Stomach smooth muscle (tissue), 2 donors: ENCODE data around the gene ZNF525.
"Not testable (repeated sequence)": the region's sequence is repeated elsewhere in the genome, so short reads cannot be mapped to it uniquely, and the experiment has no call there.

ENCODE experiments used
- H3K27ac ChIP-seq: one replicate; pipeline ENCODE4 v1.7.0; 2013; ENCODE audit warnings: mild to moderate bottlenecking, low read length, inconsistent platforms
- H3K27me3 ChIP-seq, 2 donors: one replicate each; pipeline ENCODE4 v1.7.0; 2013; ENCODE audit warnings: low read length in 2 of 2; ENCODE audit not compliant: insufficient read depth in 2 of 2, control insufficient read depth in 1 of 2
- H3K36me3 ChIP-seq, 2 donors: one replicate each; pipeline ENCODE4 v1.7.0; 2013; ENCODE audit warnings: low read length in 2 of 2; ENCODE audit not compliant: control insufficient read depth in 2 of 2, insufficient read depth in 2 of 2
- H3K4me1 ChIP-seq: one replicate; pipeline ENCODE4 v1.7.0; 2013; ENCODE audit warnings: low read length; ENCODE audit not compliant: control insufficient read depth, insufficient read depth
- H3K4me3 ChIP-seq, 2 donors: one replicate each; pipeline ENCODE4 v1.7.0; 2013; ENCODE audit warnings: low read length in 2 of 2
- H3K9ac ChIP-seq, 2 donors: one replicate each; pipeline ENCODE4 v1.7.0; 2013; ENCODE audit warnings: low read length in 2 of 2, mild to moderate bottlenecking in 1 of 2
- H3K9me3 ChIP-seq, 2 donors: one replicate each; pipeline ENCODE4 v1.7.0; 2013; ENCODE audit warnings: low read length in 2 of 2; ENCODE audit not compliant: control insufficient read depth in 2 of 2
- donor health status: healthy.
- donor health status: Pancreatic carcinoma.

The ZNF525 gene

DNA sequence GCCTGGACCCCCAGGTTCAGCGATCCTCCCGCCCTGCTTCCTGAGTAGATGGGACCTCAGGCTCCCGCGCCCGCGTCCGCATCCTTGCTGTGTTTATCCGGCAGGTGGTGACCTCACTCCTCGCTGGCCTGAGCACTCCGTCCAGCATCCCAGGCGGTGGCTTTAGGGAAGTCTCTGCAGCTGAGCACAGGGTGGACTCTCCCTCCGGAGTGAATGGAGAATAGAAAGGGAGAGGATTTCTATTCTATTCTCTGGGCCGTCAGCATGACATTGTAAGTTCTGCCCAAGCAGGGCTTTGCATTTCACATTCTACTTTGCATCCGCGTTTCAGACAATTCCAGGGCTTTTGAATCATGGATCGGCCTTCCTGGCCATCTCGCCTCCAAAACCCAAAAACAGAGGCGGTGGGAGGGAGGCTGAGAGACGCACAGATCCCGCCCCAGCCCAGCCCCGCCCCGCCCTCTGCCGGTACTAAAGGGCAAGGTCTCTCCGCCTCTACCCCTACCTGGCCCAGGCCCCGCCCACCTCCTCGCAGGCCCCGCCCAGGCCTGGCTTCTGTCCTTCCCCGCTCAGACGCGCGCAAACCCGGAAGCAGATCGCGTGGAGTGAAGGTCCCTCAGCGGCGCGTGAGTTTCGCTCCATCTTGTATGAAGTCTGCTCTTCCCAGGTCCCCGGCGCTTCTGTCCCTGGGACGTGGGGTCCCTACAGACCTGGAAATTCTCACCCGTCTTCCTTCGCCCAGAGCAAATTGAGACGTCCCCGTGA, at the start of gene ZNF525:
ZNF525 (plus strand) TSS at position 572 of the 765 bp plus-strand sequence. CDS start 6,577 bp downstream, outside the sequence.
- H3K27ac ChIP-seq, result peak within 1 kb of the TSS; percentile 31
- H3K9ac ChIP-seq, result peak within 1 kb of the TSS; percentile 80 to 87
- H3K27me3 ChIP-seq, result no peaks in the 10 kb centered on the region
- H3K9me3 ChIP-seq, result no peaks in the 10 kb centered on the region
- H3K36me3 ChIP-seq, result no peaks in the 10 kb centered on the region
- H3K4me3 ChIP-seq, result peak within 1 kb of the TSS; percentile 85 to 86
- peaks cover 5% of the 10 kb centered on the region for H3K4me1 ChIP-seq

DNA sequence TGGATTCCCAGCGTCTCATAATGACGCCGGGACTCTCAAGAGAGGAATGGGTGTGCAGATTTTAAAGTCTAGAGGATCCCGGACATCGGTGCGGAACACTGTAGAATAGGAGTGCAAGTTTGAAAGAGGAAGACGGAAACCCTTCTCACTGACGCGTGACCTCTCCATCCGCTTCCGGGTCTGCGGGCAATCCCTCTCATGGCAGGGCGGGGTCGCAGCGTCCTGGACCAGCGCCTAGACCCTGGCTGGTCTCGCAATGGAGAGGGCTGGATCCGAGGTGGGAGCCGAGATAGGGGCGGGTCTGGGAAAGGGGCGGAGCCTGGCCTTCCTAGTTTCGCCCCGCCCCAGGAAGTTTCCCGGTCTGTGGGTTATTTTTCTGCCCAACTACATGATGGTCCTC, 36.5 kb upstream of the ZNF525 start:
- Histone ChIP-seq H3K9me3 (peaks cover 6 to 15% of the 10 kb centered on the region in 2 donors), H3K4me1 (peaks cover 3% of the 10 kb centered on the region), H3K9ac (no peak overlapping the region), H3K27ac (no peak overlapping the region), H3K4me3 (peak overlapping the region in 1 of 2 donors; percentile 61), H3K27me3 (peaks cover 0 to 2% of the 10 kb centered on the region in 2 donors), H3K36me3 (no peaks in the 10 kb centered on the region)

GRCh38 chr19:53332484-53332883, 33.0 kb upstream of the ZNF525 start:
- Histone ChIP-seq H3K27me3 (no peaks in the 10 kb centered on the region), H3K36me3 (no peaks in the 10 kb centered on the region), H3K27ac (no peak overlapping the region), H3K9ac (no peak overlapping the region), H3K9me3 (peaks cover 0 to 9% of the 10 kb centered on the region in 2 donors), H3K4me1 (peaks cover 6% of the 10 kb centered on the region), H3K4me3 (peak overlapping the region in 1 of 2 donors; percentile 94)

DNA sequence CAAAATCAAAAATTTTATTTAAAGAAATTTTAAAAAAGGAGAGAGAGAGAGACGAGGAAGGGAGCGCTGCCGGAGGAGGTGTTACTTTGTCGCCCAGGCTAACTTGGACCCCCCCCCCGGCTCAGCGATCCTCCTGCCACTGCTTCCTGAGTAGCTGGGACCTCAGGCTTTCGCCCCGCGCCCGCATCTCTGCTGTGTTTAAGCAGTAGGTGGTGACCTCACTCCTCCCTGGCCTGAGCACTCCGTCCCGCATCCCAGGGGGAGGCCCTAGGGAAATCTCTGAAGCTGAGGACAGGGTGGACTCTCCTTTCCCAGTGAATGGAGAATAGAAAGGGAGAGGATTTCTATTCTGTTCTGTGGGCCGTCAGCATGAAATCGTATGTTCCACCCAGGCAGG, 32.4 kb upstream of the ZNF525 start:
- H3K9me3 ChIP-seq, result peaks cover 0 to 4% of the 10 kb centered on the region in 2 donors
- H3K27me3 ChIP-seq, result no peaks in the 10 kb centered on the region
- H3K27ac ChIP-seq, result no peak overlapping the region
- peaks cover 6% of the 10 kb centered on the region for H3K4me1 ChIP-seq
- H3K9ac ChIP-seq, result peak overlapping the region; percentile 60 to 69
- H3K36me3 ChIP-seq, result no peaks in the 10 kb centered on the region
- peak overlapping the region; percentile 79 to 94 for H3K4me3 ChIP-seq

DNA sequence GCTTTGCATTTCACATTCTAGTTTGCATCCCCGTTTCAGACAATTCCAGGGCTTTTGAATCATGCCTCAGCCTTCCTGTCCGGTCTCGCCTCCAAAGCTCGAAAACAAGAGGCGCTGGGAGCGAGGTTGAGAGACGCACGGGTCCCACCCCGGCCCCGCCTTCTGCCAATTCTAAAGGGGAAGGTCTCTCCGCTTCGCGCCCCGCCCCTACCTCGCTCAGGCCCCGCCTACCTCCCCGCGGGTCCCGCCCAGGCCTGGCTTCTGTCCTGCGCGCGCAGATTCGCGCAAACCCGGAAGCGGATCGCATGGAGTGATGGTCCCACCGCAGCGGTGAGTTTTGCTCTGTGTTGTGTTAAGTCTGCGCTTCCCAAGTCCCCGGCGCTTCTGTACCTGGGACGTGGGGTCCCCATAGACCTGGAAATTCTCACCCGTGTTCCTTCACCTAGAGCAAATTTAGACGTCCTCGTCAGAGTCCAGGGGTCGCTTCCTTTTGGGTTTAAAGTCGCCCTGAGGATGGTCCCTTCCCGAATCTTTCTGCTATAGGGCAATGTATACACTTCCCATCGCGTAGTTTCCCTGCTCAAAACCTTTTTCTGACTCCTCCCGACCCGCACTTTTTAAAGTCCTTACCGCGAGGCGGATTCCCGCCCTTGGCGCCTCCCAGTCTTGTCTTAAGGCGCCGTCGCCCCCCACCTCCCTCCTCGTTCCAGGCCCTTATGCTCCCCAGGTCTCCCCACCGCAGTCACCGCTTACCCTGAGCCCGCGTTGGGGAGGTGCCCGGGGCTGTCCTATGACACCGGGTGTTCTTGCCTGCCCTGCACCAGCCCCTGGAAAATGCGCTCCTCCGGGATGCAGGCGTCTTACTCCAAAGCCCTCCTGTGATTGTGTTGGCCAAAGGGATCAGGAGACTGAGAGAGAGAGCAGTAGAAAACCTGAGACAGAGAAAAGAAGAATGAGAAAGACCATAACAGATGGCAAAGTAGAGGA, 31.7 kb upstream of the ZNF525 start, which contains the start of gene ZNF845:
ZNF845 (plus strand) TSS at position 287 of the 987 bp plus-strand sequence. CDS start 7,559 bp downstream, outside the sequence.
- Histone ChIP-seq H3K36me3 (peaks cover 2 to 5% of the 10 kb centered on the region in 2 donors), H3K9me3 (no peaks in the 10 kb centered on the region), H3K27ac (peak within 1 kb of the TSS; percentile 58), H3K4me1 (peaks cover 6% of the 10 kb centered on the region), H3K27me3 (no peaks in the 10 kb centered on the region), H3K4me3 (peak within 1 kb of the TSS; percentile 79 to 94), H3K9ac (peak within 1 kb of the TSS; percentile 73 to 90)

DNA sequence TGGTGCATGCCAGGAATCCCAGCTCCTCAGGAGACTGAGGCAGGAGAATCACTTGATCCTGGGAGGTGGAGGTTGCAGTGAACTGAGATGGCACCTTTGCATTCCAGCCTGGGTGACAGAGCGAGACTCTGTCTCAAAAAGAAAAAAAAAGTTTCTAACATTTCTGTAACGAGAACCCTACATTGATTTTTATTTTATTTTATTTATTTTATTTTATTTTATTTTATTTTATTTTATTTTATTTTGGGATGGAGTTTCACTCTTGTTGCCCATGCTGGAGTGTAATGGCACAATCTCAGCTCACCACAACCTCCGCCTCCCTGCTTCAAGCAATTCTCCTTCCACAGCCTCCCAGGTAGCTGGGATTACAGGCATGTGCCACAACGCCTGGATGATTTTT, 21.1 kb upstream of the ZNF525 start:
- H3K9me3 ChIP-seq, H3K9ac ChIP-seq, H3K4me3 ChIP-seq, H3K27me3 ChIP-seq, H3K27ac ChIP-seq, H3K4me1 ChIP-seq: not testable (repeated sequence)
- H3K36me3 ChIP-seq, result peaks cover 36 to 50% of the 10 kb centered on the region in 2 donors

DNA sequence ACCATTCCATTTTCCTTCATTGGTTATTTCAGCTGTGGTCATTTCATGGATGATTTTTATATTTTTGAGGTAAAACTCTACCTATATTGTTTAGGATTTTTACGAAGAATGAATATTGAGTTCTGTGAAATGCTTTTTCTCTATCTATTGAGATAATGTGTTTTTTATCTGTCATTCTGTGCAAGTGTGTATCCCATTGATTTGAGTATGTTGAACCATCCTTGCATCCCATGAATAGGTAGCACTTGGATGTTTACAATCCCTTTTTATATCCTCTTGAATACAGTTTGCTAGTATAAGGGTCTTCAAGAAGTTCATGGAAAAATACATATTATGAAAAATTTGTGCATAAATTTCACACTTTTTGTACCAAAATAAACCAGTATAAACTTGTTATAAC, 9.8 kb upstream of the ZNF525 start:
- Histone ChIP-seq H3K9me3 (peaks cover 12 to 22% of the 10 kb centered on the region in 2 donors), H3K36me3 (peaks cover 13 to 18% of the 10 kb centered on the region in 2 donors), H3K4me3 (no peak overlapping the region), H3K27ac (no peak overlapping the region), H3K4me1 (no peaks in the 10 kb centered on the region), H3K9ac (no peak overlapping the region), H3K27me3 (no peaks in the 10 kb centered on the region)

- H3K9me3 ChIP-seq, result peaks cover 0 to 15% of the 10 kb centered on the region in 2 donors
- no peak overlapping the region for H3K4me3 ChIP-seq
- no peak overlapping the region for H3K9ac ChIP-seq
- no peaks in the 10 kb centered on the region for H3K36me3 ChIP-seq
- no peak overlapping the region for H3K27ac ChIP-seq
- H3K4me1 ChIP-seq, result no peaks in the 10 kb centered on the region
- no peaks in the 10 kb centered on the region for H3K27me3 ChIP-seq
Observed at GRCh38 chr19:53357821-53358581, 7.5 kb upstream of the ZNF525 start.

DNA sequence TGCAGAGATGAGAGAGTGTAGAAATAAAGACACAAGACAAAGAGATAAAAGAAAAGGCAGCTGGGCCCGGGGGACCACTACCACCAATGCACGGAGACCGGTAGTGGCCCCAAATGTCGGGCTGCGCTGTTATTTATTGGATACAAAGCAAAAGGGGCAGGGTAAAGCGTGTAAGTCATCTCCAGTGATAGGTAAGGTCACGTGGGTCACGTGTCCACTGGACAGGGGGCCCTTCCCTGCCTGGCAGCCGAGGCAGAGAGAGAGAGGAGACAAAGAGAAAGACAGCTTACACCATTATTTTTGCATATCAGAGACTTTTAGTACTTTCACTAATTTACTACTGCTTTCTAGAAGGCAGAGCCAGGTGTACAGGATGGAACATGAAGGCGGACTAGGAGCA, 5.4 kb upstream of the ZNF525 start:
- not testable (repeated sequence) for H3K36me3 ChIP-seq, H3K4me1 ChIP-seq, H3K4me3 ChIP-seq, H3K9me3 ChIP-seq, H3K27ac ChIP-seq, H3K9ac ChIP-seq, H3K27me3 ChIP-seq

DNA sequence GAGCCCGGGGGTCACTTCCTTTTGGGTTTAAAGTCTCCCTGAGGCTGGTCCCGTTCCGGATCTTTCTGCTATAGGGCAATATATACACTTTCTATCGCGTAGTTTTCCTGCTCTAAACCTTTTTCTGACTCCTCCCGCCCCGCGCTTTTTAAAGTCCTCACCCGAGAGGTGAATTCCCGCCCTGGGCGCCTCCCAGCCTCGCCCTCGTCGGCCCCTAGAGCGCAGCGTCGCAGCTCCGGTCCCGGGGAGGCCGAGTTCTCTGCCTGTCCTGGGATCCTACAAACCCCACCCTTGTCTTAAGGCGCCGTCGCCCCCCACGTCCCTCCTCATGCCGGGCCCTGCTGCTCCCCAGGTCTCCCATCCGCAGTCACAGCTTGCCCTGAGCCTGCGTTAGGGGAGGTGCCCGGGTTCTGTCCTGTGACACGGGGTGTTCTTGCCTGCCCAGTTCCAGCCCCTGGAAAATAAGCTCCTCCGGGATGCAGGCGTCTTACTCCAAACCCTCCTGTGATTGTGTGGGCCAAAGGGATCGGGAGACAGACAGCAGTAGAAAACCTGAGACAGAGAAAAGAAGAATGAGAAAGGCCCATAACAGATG, 491 bp downstream of the ZNF525 start:
- Histone ChIP-seq H3K27ac (peak overlapping the region; percentile 31), H3K9me3 (no peaks in the 10 kb centered on the region), H3K4me3 (peak overlapping the region; percentile 85 to 86), H3K36me3 (no peaks in the 10 kb centered on the region), H3K27me3 (no peaks in the 10 kb centered on the region), H3K9ac (peak overlapping the region; percentile 80 to 87), H3K4me1 (peaks cover 5% of the 10 kb centered on the region)
